HG02884 (cell line): Measurements from ENCODE around the gene GABBR2.

Experiments used
- ATAC-seq: cut with Tn5 transposase; IDR thresholded peaks from one replicate; pipeline ENCODE4 v1.9.1; 2021; ENCODE audit warnings: mild to moderate bottlenecking, moderate library complexity; ENCODE audit not compliant: unreplicated experiment

GABBR2 gene

DNA sequence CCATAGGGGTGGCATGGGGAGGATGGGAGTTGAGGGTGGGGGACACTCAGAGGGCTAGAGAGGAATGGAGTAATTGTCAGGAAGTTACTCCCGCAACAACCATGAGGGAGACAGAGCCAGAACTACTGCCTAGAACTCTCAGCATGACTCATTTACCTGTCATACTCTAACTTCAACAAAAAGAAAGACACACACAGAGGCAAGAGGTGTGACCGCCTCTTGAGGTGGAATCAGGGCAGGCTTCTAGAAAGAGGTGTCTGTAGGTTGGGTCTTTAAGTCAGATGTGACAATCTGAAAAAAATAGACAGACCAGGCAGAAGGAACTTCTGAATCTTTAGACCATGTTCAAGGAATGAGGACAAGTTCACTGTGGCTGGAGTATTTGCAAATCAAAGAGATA lies 73.4 kb downstream of the GABBR2 start:
- ATAC-seq: no peak

DNA sequence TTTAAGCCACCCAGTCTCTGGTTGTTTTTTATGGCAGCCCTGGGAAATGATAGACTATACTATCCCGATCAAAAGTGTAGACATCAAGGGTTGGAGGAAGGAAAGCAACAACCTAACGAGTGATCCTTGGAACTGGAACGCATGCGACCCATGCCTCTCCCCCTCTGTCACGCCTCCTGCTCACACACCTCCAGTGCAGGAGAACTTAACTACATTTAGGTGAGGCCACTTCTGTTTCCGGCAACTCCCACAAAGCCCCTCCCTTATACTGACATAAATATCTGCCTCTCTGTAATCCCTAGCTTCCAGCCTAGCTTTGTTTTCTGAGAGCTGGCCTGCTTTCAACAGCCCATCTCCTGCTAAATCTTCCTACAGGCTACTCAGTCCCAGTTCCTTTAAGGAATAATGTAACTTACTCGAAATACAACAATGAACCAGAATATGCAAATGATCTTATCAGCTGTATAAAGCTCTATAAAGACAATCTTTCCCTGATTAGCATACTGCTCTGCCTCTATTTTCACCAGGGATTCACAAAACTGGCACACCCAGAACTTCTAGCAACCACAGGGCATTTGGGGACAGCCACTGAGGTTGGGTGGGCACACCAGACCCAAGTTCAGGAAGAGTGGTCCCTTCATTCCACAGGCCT lies 73.9 kb downstream of the GABBR2 start:
- ATAC-seq: no peak

DNA sequence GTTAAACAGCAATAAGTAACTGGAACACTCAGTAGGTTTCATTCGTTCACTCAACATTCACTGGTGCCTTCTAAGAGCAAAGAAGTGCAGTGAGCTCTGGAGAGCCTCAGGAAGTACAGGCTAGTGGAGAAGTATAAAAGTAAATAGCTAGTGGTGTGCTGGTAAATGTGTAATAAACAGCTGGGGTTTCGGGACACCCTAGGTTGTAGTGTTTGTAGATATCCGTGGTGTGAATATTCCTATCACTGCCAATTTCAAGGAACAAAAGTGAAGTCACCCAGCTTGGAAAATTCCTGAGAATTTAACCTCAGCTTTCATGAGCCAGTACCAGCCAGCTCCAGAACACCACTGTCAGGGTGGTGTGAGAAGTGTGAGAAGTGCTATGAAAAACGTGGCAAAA lies 75.9 kb downstream of the GABBR2 start:
- ATAC-seq: no peak

DNA sequence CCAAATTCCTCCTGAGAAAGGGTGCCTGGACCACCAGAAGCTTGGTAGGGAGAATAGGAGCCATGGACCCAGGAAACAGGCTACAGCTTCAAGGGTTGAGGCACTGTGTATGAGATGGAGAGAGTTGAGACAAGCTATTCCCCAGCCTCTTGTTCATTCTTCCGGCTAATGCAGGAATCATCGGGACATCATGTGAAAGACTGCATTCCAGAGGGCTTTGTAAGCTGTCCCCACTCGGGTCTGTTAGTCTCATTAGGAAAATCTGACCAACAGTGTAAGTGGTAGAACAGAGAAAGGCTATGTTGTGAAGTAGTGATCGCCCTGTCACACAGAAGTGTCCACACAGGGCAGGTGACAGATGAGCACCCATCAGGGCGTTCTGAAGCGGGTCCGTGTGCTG lies 81.4 kb downstream of the GABBR2 start:
- no peak for ATAC-seq

DNA sequence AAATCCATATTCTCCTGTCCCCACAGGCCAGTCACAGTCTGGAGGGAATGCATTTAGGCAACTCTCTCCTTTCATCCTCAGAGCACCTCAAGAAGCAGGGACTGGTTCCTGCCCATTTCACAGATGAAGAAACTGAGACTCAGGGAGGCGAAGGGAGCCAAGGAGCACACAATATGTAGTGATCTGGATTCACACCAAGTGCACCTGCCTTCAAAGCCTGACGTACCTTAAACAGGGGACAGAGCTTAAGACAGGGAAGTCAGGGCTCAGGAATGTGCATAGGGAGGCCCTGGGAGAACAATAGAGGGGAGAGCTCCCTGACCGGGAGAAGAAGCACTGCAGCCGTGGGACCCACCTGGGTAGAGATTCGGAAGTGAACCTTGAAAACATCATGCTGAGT lies 83.0 kb downstream of the GABBR2 start:
- ATAC-seq: no peak

DNA sequence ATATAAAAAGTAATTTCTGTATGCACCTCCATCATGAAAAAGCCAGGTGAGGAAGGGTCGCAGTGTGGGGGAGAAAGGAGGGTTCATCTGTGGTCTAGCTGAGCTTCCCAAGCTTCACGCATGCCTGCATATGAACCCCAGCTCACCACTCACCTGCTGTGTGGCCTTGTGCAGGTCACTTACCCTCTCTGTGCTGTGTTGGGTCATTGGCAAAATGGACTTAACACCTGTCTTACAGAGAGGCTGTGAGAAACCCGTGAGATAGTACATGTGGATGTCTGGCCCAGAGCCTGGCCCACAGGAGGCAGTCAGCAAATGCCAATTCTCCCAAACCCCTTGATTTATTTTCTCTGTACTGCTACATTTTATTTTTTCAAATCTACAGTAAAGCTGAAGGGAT lies 88.9 kb downstream of the GABBR2 start:
- ATAC-seq: no peak

DNA sequence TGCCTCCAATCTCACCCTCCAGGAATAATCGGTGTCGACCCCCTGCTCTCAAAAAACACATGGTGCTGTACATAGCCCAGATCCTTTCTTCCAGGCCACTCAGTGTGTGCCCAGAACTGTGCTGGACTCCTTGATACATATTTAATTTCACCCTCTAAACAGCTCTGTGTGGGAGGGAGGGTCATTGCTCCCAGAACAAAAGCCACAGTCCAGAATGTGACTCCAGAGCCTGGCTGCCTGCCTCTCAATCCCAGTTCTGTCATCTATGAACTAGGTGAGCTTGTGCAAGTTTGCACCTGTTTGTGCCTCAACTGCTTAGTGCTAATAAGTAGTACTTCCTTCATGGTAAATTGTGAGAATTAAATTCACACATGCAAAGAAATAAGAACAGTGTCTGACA lies 93.1 kb downstream of the GABBR2 start:
- ATAC-seq: no peak

DNA sequence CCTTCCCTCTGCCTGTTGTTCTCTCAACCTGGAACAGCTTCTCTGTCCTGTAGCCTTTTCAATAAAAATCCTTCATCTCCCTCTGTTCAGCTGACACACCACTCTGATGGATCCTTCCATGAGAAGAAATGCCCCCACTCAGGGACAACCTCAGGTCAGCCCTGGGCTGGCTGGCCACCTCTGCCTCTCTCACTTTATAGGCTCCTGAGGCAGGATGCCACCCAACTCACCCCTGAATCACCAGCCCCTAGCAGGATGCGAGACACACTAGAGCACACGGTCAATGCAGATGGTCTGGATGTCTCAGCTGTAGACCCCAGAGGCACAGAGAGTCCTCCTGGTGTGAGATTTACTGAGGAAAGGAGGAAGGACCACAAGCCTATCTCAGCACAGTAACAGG lies 93.8 kb downstream of the GABBR2 start:
- no peak for ATAC-seq

DNA sequence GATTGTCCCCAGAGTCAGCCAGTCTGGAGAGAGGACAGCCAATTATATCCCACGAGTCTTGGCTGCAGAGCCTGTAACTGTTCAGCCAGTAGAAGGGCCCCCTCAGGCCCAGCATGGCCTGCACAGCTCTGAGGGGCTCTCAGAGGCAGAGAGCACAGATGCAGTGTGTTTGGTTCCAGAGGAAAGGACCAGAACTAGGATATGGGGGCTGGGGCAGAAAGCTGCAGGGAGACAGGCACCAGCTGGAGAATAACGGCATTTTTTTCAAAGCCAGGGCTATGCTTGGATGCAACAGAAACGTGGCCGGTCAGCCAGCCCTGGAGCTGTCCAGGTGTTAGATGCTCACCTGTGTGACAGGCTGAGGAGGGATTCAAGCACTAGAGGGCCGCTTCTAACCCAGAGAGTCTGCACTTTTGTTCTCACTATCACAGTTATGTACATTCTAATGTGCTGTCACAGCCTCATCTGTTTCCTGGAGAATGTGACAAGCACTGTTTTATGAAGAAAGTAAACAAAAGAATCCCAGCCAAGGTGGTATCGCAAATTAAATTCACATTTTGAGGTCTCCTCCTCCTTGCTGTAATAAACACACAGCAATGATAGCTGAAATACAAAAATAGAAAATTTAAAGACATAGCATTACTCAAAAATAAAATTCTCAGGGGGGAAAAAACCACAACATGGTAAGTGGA lies 96.5 kb downstream of the GABBR2 start:
- ATAC-seq: no peak

DNA sequence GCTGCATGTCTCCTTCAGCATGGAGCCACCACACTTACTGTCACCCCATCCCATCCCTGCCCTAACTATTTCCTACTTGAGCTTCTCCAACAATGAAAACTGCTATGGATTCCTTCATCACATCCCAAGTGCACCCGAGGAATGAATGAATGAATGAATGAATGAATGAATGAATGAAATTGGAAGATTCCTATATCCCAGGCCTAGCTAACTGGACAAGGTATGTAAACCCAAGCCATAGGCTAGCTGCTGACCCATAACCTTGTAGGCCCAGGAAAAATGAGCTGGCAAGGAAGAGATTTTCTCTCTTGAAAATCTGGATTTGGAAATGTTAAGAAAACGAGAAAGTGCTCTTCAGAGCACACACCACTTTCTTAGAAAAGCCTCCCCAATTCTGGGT lies 97.4 kb downstream of the GABBR2 start:
- no peak for ATAC-seq

DNA sequence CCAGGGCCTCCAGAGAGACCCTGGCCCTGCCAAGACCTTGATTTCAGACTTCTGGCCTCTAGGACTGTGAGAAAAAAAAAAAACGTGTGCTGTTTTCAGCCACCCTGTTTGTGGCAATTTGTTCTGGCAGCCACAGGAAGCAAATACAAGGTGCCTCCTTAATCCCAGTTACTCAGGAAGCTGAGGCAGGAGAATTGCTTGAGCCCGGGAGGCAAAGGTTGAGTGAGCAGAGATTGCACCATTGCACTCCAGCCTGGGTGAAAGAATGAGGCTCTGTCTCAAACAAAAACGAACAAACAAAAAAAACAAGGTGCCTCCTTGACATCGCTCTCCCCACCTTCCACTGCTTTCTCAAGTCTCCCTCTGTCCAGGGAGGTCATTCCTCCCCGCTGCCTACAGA lies 98.0 kb downstream of the GABBR2 start:
- ATAC-seq: no peak

DNA sequence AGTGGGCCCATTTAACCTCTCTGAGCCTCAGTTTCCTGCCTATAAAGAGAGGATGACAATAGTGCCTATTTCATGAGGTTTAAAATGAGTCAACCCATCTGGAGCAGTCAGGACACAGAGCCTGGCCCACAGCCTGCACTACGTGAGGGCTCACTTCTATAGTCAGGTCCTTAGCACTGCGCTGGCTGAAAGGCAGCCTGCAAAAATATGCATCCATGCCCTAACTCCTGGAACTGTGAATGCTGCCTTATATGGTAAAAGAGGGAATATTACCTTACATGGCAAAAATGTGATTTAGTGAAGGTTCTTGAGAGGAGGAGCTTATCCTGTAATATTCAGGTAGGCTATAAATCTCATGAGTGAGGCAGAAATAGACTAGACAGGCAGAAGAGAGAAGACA lies 98.5 kb downstream of the GABBR2 start:
- no peak for ATAC-seq

DNA sequence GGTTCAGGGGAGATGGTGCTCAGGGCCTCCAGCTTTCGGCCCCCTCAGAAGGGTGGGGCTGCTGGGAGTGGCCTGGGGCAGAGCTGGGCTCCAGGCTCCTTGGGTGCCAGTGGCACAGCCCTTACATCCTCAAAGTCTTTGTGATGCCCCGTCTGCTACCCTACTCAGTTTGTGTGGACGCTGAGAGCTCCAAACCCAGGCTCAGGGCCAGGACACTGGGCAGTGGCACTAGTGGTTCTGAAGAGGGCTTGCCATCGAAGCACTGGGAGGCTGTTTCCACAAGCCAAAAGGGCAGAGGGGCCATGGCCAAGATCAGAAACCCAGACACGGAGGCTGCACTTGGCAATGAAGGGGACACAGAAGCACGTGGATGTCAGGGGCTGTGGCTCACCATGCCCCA lies 99.1 kb downstream of the GABBR2 start:
- no peak for ATAC-seq

DNA sequence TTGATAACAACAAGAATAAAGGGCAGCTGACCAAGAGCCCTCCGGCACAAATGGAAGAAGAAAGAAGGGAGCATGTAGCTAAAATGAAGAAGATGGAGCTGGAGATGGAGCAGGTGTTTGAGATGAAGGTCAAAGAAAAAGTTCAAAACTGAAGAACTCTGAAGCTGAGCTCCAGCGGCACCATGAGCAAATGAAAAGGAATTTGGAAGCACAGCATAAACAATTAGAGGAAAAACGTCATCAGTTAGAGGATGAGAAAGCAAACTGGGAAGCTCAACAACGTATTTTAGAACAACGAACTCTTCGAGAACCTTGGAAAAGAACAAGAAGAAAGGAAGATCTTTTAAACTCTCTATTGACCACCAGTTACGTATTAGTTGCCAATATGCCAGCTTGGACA lies 100.9 kb downstream of the GABBR2 start:
- ATAC-seq: no peak

DNA sequence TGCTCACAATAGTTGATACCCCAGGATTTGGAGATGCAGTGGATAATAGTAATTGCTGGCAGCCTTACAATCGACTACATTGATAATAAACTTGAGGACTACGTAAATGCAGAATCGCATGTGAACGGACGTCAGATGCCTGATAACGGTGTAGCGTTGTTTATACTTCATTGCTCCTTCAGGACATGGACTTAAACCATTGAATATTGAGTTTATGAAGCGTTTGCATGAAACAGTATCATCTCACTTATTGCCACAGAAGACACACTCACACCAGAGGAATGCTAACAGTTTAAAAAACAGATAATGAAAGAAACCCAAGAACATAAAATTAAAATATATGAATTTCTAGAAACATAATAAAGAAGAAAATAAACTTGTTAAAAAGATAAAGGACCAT lies 101.6 kb downstream of the GABBR2 start:
- ATAC-seq: no peak

DNA sequence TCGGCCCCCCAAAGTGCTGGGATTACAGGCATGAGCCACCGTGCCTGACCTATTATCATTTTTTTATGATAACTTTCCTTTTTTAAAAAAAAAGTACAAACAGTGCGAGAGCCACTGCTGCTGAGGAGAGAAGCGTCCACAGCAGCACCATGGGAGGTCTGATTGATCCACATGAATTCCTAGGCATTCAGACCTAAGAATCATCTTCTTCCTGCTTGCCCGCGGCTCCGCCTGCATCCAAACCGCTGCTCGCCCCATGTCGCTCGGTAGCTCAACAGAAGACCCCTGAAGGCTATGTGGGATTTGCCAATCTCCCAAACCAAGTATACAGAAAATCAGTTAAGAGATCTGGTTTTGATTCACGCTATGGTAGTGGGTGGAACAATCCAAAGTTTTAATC lies 102.0 kb downstream of the GABBR2 start:
- no peak for ATAC-seq

DNA sequence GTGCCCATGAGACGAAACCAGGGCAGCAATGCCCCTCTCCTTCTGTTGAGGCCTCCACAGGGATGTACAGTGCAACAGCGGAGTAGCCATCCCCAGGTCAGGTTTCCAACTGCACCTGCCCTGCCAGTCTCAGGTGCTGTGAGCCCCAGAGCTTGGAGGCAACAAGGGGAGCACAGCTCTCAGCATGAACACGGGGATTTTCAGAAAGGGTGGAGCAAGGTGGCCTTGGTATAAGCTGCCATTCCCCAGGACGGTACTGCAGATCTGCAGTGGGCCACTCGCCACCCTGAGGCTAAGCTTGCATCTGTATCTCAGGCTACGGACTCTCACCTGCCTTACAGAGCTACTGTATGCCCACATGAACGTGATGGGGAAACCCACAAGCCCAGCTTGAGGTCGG lies 103.6 kb downstream of the GABBR2 start:
- no peak for ATAC-seq

DNA sequence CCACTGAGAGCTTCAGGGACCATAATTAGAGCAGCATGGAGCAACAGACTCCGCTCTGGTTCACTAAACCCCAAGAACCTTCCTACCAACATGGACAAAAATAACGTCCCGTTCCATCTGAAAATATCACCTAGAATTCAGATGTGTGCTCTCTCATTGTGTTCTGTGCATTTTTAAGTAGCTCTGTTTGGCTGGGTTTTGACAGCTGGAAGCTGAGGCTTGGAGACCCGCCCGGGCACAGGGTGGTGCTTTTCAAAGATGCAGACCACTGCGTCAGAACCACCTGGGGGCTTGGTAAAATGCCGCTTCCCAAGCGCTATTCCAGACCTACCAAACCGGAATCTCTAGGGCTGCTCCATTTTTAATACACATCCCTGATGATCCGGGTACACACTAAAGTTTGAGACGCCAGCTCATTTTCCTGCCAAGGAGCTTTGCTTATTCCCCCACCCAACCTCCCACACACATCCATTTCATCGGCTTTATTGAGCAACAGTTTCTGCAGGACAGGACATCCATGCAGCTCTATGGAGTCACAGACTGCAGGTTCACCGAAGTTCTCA lies 104.8 kb downstream of the GABBR2 start:
- no peak for ATAC-seq

DNA sequence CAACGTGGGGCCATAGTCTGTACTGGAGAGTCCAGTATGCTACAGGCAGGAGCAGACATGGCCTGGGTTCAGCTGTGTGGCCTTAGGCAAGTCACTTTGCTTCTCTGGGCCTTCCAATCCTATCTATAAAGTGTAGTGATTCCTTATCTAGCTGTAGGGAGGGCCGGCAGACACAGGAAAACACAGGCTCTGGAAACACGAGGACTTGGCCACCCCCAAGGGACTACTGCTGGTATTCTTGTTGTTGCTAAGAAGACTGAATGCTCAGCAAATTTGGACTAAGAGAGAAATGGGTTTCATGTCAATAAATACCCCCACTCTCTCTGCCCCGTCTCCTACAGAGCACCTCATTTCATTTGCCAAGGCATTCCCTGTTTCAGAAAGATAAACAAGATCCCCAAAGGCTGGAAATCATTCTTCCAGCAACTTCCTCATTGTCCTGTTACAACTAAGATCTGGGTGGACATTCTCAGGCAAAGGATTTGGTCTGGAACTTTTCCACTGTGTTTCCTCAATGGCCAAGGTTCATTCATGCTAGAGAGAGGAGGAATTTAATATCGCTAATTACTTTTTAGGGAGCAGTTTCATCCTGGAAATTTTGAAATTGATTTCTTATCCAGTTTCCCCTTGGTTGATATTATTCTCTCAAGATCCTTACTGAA lies 105.8 kb downstream of the GABBR2 start:
- no peak for ATAC-seq

DNA sequence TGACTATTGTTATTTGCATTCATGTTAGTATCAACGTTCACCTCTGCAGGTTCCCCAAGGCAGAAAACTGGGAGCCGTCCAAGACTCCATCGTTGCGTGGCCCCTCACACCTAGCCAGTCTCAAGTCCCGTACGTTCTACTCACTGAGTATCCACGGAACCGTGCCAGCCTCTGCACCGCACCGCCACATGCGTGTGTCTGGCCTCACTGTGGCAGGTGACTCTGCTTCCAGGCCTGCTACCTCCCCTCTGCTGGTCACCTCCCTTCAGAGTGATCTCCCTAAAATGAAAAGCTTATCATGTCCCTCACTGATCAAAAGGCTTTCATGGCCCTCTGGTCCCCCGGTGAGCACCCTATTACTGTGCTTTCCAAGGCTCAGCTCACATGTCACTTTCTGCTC lies 108.1 kb downstream of the GABBR2 start:
- no peak for ATAC-seq

DNA sequence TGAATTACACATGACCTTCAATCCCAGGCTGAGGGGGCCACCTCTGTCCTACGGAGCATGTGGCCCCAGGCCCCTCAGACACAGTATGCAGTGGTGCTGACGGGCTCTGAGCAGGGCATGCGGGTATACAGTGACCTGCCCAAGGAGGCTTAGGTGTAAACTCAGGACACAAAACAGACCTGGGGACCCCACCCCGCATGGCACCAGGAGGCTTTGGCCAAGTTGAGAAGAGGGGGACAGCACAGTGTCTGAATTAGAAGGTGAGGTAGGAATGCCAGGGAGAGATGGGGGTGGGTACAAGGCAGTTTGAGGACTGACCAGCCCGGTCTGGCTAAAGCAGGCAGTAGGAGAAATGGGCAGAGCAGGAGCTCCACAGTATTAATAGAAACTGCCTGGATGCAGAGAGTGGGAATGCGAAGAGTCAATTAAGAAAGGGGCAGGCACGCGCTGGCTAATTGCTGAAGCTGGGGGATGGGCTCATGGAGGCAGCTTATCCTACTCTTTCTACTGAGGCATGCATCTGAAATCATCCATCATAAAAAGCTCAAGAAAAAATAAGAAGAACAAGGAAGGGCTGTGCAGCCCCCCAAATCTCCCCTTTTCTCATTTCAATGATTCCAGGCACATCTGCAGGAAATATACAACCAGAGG lies 109.0 kb downstream of the GABBR2 start:
- ATAC-seq: no peak

DNA sequence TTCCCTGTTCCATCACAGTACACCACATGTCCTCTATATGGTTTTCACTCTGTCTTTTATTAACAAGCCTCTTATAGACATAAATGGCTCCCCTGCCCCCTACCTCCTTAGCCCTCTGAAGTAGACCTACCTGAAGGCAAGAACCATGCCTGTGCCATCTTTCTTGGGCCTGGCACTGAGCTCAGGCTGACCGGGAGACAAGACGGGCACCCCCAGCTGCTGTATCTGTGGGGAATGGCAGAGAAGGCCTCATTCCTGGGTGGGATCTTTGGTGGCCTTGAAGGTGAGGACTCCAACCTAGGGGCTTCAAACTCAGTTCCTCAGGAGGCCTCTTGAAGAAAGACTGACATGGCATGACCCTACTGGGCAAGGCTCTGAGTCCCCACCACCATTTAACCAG lies 109.9 kb downstream of the GABBR2 start:
- ATAC-seq: no peak
